ENCODE results near the gene EIF5A. TPM values are rescaled to one million over a fixed set of nuclear protein-coding genes. Genes with fewer than 3 reads are reported as not detected.

EIF5A gene
- total and polyA plus RNA-seq, 2 of the 8 experiments (the other 6 are each of a cell fraction or from before 2014, with no cell fraction given): 717 to 1,172 TPM

DNA sequence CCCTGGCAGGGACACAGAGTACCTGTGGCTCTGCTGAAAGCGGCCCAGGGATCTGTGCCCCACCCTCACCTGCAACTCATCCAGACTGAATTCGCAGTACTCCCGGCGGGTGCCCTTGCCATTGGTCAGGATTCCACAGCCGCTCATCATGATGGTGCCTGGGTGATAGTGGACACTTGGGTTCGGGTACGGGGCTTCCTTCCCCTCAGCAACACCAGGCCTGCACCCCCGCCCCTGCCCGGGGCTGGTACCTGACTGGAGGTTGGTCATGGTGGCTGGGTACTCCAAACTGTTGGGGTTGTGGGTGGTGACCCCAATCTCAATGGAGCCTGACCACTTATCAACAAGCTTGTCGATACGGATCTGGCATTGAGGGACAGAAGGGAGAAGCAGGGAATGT lies 18.8 kb downstream of the EIF5A start:
- no peak overlapping the region for H2BK20ac ChIP-seq (ENCODE audit: low read length)
- no peak overlapping the region for H2BK5ac ChIP-seq (ENCODE audit: low read depth, low read length)
- H4K20me1 ChIP-seq (replicated peaks in 1 of 2; ENCODE audit: control insufficient read depth in 1 of 2, insufficient read depth in 2 of 2, low read length in 2 of 2): peaks cover 2 to 18% of the 10 kb centered on the region in 2 experiments
- no peaks in the 10 kb centered on the region for H3K9me3 ChIP-seq (ENCODE audit: insufficient read depth in 2 of 2, low read depth in 1 of 2, low read length in 1 of 2)
- no peak overlapping the region for H3K23ac ChIP-seq (ENCODE audit: insufficient read length)
- H3K18ac ChIP-seq (ENCODE audit: extremely low read depth, low read length): no peak overlapping the region
- peaks cover 0 to 14% of the 10 kb centered on the region in 2 experiments; a peak in 2 of 4 replicates for H3K79me2 ChIP-seq (ENCODE audit: control insufficient read depth in 1 of 2, insufficient read depth in 2 of 2, low read length in 2 of 2)
- H4K91ac ChIP-seq (replicated peaks; ENCODE audit: insufficient read length, low read length): no peak overlapping the region
- no peak overlapping the region for H3K14ac ChIP-seq (ENCODE audit: insufficient read length)
- H3K27ac ChIP-seq (ENCODE audit: low read depth, low read length): no peak overlapping the region
- no peak overlapping the region for H2AK5ac ChIP-seq (ENCODE audit: low read depth, low read length)
- H2AFZ ChIP-seq (ENCODE audit: low read length): no peak overlapping the region
- WGBS, 2 experiments (ENCODE audit: extremely low coverage in 1 of 2, insufficient coverage in 1 of 2, insufficient read length in 1 of 2, insufficient replicate concordance in 2 of 2, low coverage in 1 of 2, low lambda C conversion rate in 2 of 2, missing lambda C conversion rate in 1 of 2): 90% methylated on average over 11 of the region's 11 CpGs; no CpG with 5 or more reads in 1 of the 2 experiments
- no peak overlapping the region for H3K4ac ChIP-seq (replicated peaks; ENCODE audit: insufficient read length, low read depth, low read length)
- no peak overlapping the region for H3K4me2 ChIP-seq (ENCODE audit: insufficient read depth in 1 of 2, low read depth in 2 of 2, low read length in 2 of 2)
- H3K27me3 ChIP-seq (replicated peaks in 1 of 4; ENCODE audit: control insufficient read depth in 3 of 4, extremely low read depth in 1 of 4, insufficient read depth in 3 of 4, low read length in 3 of 4): no peaks in the 10 kb centered on the region; a peak in 1 of 7 replicates
- peaks cover 21 to 34% (median 33%) of the 10 kb centered on the region in 4 experiments for H3K36me3 ChIP-seq (ENCODE audit: control insufficient read depth in 2 of 4, insufficient read depth in 4 of 4, low read length in 3 of 4)
- DNase-seq (ENCODE audit: low read depth in 1 of 2, low spot score in 2 of 2): no peak
- no peak overlapping the region for H4K5ac ChIP-seq (ENCODE audit: insufficient read length, low read depth, low read length)
- H2BK120ac ChIP-seq (replicated peaks; ENCODE audit: low read depth, low read length): no peak overlapping the region
- H3K4me3 ChIP-seq (ENCODE audit: extremely low read depth in 1 of 4, insufficient read depth in 2 of 4, low read depth in 3 of 4, low read length in 4 of 4): no peak overlapping the region
- H3K79me1 ChIP-seq (ENCODE audit: low read depth, low read length): peaks cover 2% of the 10 kb centered on the region; the same call in 1 of the 2 replicates
- ChIA-PET CTCF (ENCODE audit: partially characterized antibody) (interaction anchor here (1.4 to 9.3 kb wide), 7 partner anchors 9 to 66 kb away, joined by 5 to 167 read pairs (median 5); partner anchors contain the start of gene TMEM95), POLR2A (ENCODE audit: partially characterized antibody) (interaction anchor here (1.6 to 13.4 kb wide), 3 partner anchors 12 to 15 kb away, joined by 5 to 223 read pairs (median 40); partner anchors contain the start of genes ACAP1 and GPS2)
- no peak overlapping the region for H3K56ac ChIP-seq (replicated peaks; ENCODE audit: insufficient read length, low read depth, low read length)
- H3K9ac ChIP-seq (replicated peaks in 1 of 4; ENCODE audit: extremely low read depth in 1 of 4, low read depth in 3 of 4, low read length in 3 of 4): no peak overlapping the region
- H3K23me2 ChIP-seq (ENCODE audit: low read depth, low read length): peaks cover 8% of the 10 kb centered on the region
- no peak overlapping the region for H2BK15ac ChIP-seq (ENCODE audit: low read length)
- no peak overlapping the region for H4K8ac ChIP-seq (ENCODE audit: extremely low read depth, insufficient read depth, low read length)
- no peak overlapping the region for H2BK12ac ChIP-seq (ENCODE audit: low read depth, low read length)
- FAIRE-seq: no peak
- peaks cover 0 to 16% (median 5%) of the 10 kb centered on the region in 4 experiments; a peak in 6 of 7 replicates for H3K4me1 ChIP-seq (replicated peaks in 1 of 4; ENCODE audit: control insufficient read depth in 3 of 4, insufficient read depth in 4 of 4, low read length in 3 of 4)
- TF ChIP-seq HDAC2 (IDR thresholded peaks at IDR 0.05; ENCODE audit: borderline replicate concordance in 1 of 2, low read depth in 2 of 2, low read length in 2 of 2) (no peak), NANOG (IDR thresholded peaks at IDR 0.05; ENCODE audit: insufficient read depth, low read depth, low read length, poor library complexity, severe bottlenecking) (no peak), SRF (IDR thresholded peaks at IDR 0.05; ENCODE audit: low read depth, low read length) (no peak), RBBP5 (IDR thresholded peaks at IDR 0.05; ENCODE audit: borderline replicate concordance, low read depth, low read length) (no peak), E2F6 (IDR thresholded peaks at IDR 0.05) (no peak), POLR2A (IDR thresholded peaks at IDR 0.05; ENCODE audit: control extremely low read depth in 1 of 2, low read depth in 2 of 2, low read length in 2 of 2) (no peak), BRCA1 (IDR thresholded peaks at IDR 0.05; ENCODE audit: low read depth, low read length) (no peak), JUN (IDR thresholded peaks at IDR 0.05; ENCODE audit: low read depth, low read length) (no peak), CEBPB (IDR thresholded peaks at IDR 0.05; ENCODE audit: low read depth, low read length) (no peak), YY1 (IDR thresholded peaks at IDR 0.05; ENCODE audit: low read depth, low read length) (no peak), SP2 (IDR thresholded peaks at IDR 0.05; ENCODE audit: low read length) (no peak)
- TF ChIP-seq, protein P1, sequence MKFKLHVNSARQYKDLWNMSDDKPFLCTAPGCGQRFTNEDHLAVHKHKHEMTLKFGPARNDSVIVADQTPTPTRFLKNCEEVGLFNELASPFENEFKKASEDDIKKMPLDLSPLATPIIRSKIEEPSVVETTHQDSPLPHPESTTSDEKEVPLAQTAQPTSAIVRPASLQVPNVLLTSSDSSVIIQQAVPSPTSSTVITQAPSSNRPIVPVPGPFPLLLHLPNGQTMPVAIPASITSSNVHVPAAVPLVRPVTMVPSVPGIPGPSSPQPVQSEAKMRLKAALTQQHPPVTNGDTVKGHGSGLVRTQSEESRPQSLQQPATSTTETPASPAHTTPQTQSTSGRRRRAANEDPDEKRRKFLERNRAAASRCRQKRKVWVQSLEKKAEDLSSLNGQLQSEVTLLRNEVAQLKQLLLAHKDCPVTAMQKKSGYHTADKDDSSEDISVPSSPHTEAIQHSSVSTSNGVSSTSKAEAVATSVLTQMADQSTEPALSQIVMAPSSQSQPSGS (IDR thresholded peaks at IDR 0.05; ENCODE audit: low read length): no peak

All from H1 (cell line).